ENCODE data around the gene CORO7.
"Not testable (repeated sequence)": the region's sequence is repeated elsewhere in the genome, so short reads cannot be mapped to it uniquely, and the experiment has no call there.

CORO7 gene

GRCh38 chr16:4338125-4338582, 78.2 kb downstream of the CORO7 start:
- H3K4me1 ChIP-seq, result peaks cover 9% of the 10 kb centered on the region; the same call in 1 of the 2 replicates
- H3K36me3 ChIP-seq, result peaks cover 49% of the 10 kb centered on the region
- no peaks in the 10 kb centered on the region for H3K9me3 ChIP-seq
- TF ChIP-seq CTCF (IDR thresholded peaks at IDR 0.05; ENCODE audit: low read depth, low read length), result no peak; the same call in 1 of the 2 replicates
- no peak for DNase-seq
- no peaks in the 10 kb centered on the region for H3K27me3 ChIP-seq
- H3K4me3 ChIP-seq (ENCODE audit: low read depth, low read length), result no peak overlapping the region

- no peaks in the 10 kb centered on the region for H3K27me3 ChIP-seq
- H3K4me1 ChIP-seq, result peaks cover 9% of the 10 kb centered on the region; the same call in 1 of the 2 replicates
- TF ChIP-seq CTCF (IDR thresholded peaks at IDR 0.05; ENCODE audit: low read depth, low read length), result no peak
- DNase-seq, result no peak
- no peak overlapping the region for H3K4me3 ChIP-seq (ENCODE audit: low read depth, low read length)
- peaks cover 47% of the 10 kb centered on the region for H3K36me3 ChIP-seq
- no peaks in the 10 kb centered on the region for H3K9me3 ChIP-seq
These were observed 78.8 kb downstream of the CORO7 start for GRCh38 chr16:4337540-4338088.

GRCh38 chr16:4336701-4337539, 79.5 kb downstream of the CORO7 start:
- H3K4me1 ChIP-seq, result peaks cover 9% of the 10 kb centered on the region; the same call in 1 of the 2 replicates
- no peak for DNase-seq
- H3K36me3 ChIP-seq, result peaks cover 47% of the 10 kb centered on the region
- H3K4me3 ChIP-seq (ENCODE audit: low read depth, low read length), result no peak overlapping the region
- H3K9me3 ChIP-seq, result no peaks in the 10 kb centered on the region
- no peak for TF ChIP-seq CTCF (IDR thresholded peaks at IDR 0.05; ENCODE audit: low read depth, low read length)
- no peaks in the 10 kb centered on the region for H3K27me3 ChIP-seq

- Histone ChIP-seq H3K4me3 (ENCODE audit: low read depth, low read length) (no peak overlapping the region), H3K36me3 (peaks cover 33% of the 10 kb centered on the region), H3K27me3 (no peaks in the 10 kb centered on the region), H3K9me3 (no peaks in the 10 kb centered on the region), H3K4me1 (peaks cover 4% of the 10 kb centered on the region; the same call in 1 of the 2 replicates)
- TF ChIP-seq CTCF (IDR thresholded peaks at IDR 0.05; ENCODE audit: low read depth, low read length), result no peak
- DNase-seq, result no peak
These were observed 81.5 kb downstream of the CORO7 start for GRCh38 chr16:4334724-4335495.

- not testable (repeated sequence) for H3K9me3 ChIP-seq; H3K4me1 ChIP-seq; H3K27me3 ChIP-seq; DNase-seq; H3K4me3 ChIP-seq (ENCODE audit: low read depth, low read length)
- peaks cover 21% of the 10 kb centered on the region for H3K36me3 ChIP-seq
These were observed 82.7 kb downstream of the CORO7 start for GRCh38 chr16:4333714-4334113.

GRCh38 chr16:4333308-4333638, 83.1 kb downstream of the CORO7 start:
- peaks cover 4% of the 10 kb centered on the region; the same call in 1 of the 2 replicates for H3K4me1 ChIP-seq

More at GRCh38 chr16:4333308-4333638, 83.1 kb downstream of the CORO7 start:
- H3K27me3 ChIP-seq, result no peaks in the 10 kb centered on the region
- TF ChIP-seq CTCF (IDR thresholded peaks at IDR 0.05; ENCODE audit: low read depth, low read length), result no peak
- DNase-seq, result no peak
- peaks cover 17% of the 10 kb centered on the region for H3K36me3 ChIP-seq
- no peaks in the 10 kb centered on the region for H3K9me3 ChIP-seq
- no peak overlapping the region for H3K4me3 ChIP-seq (ENCODE audit: low read depth, low read length)
